ENCODE measurements around the gene DENND2C. TPM values are rescaled to one million over a fixed set of nuclear protein-coding genes. Genes with fewer than 3 reads are reported as not detected.

DENND2C gene
- total and polyA plus RNA-seq, 2 donors from 2014 or later = 0.88 to 2.5 TPM

DNA sequence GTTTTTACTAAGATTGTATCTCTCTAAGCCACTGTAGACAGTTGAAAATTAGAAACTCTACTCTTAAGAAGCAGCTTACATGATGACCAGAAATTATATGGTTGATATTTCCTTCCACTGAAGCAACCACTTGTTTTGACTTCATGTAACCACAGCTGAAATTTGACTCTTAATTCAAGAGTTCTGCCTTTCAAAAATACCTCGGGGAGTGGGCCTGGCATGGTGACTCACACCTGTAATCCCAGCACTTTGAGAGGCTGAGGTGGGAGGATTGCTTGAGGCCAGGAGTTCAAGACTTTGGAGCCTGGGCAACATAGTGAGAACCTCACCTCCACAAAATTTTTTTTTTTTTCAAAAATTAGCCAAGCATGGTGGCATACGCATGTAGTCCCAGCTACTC lies 21.2 kb upstream of the DENND2C start:
- H3K27me3 ChIP-seq (ENCODE audit: control insufficient read depth, insufficient read depth, low read length) = no peaks in the 10 kb centered on the region
- no peak for FAIRE-seq
- TF ChIP-seq, protein P1, sequence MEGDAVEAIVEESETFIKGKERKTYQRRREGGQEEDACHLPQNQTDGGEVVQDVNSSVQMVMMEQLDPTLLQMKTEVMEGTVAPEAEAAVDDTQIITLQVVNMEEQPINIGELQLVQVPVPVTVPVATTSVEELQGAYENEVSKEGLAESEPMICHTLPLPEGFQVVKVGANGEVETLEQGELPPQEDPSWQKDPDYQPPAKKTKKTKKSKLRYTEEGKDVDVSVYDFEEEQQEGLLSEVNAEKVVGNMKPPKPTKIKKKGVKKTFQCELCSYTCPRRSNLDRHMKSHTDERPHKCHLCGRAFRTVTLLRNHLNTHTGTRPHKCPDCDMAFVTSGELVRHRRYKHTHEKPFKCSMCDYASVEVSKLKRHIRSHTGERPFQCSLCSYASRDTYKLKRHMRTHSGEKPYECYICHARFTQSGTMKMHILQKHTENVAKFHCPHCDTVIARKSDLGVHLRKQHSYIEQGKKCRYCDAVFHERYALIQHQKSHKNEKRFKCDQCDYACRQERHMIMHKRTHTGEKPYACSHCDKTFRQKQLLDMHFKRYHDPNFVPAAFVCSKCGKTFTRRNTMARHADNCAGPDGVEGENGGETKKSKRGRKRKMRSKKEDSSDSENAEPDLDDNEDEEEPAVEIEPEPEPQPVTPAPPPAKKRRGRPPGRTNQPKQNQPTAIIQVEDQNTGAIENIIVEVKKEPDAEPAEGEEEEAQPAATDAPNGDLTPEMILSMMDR (IDR thresholded peaks at IDR 0.05; ENCODE audit: borderline replicate concordance, extremely low read depth, insufficient read depth) = no peak
- H3K4me3 ChIP-seq (ENCODE audit: low read length in 3 of 3) = no peak overlapping the region
- H3K9ac ChIP-seq (ENCODE audit: low read length in 3 of 3) = no peak overlapping the region
- H3K36me3 ChIP-seq (ENCODE audit: control insufficient read depth in 2 of 3, insufficient read depth in 3 of 3, low read length in 3 of 3) = no peaks in the 10 kb centered on the region
- intact Hi-C loops (cut with DNase I) = no loop called here
- H3K9me3 ChIP-seq (ENCODE audit: control insufficient read depth in 2 of 3, insufficient read depth in 1 of 3, low read length in 3 of 3) = no peaks in the 10 kb centered on the region
- H3K4me1 ChIP-seq (ENCODE audit: control insufficient read depth in 2 of 3, insufficient read depth in 2 of 3, low read depth in 1 of 3, low read length in 3 of 3) = no peaks in the 10 kb centered on the region
- H3K27ac ChIP-seq (ENCODE audit: low read depth in 2 of 2, low read length in 2 of 2) = no peak overlapping the region
- DNase-seq = no peak

DNA sequence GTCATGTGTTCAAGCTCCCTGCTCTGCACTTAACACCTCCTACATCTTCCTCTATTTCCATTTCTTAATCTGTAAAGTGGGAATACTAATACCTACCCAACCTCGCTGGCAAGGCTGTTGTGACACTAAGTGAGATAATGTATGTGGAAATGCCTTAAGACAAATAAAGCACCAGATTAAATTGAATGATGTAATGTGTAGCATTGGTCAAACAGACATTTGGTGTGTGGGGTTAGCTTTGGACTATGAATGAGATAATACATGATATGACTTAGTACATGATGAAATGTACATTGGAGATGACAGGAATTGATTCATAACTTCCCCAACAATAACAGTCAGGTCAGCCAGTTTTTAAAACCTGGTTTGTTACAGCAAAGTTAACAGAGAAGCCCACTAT lies 20.3 kb upstream of the DENND2C start:
- TF ChIP-seq, protein P1 (IDR thresholded peaks at IDR 0.05; ENCODE audit: borderline replicate concordance, extremely low read depth, insufficient read depth) = no peak
- FAIRE-seq = no peak
- Histone ChIP-seq H3K4me1 (ENCODE audit: control insufficient read depth in 2 of 3, insufficient read depth in 2 of 3, low read depth in 1 of 3, low read length in 3 of 3) (no peaks in the 10 kb centered on the region), H3K27ac (ENCODE audit: low read depth in 2 of 2, low read length in 2 of 2) (no peak overlapping the region), H3K36me3 (ENCODE audit: control insufficient read depth in 2 of 3, insufficient read depth in 3 of 3, low read length in 3 of 3) (no peaks in the 10 kb centered on the region), H3K9me3 (ENCODE audit: control insufficient read depth in 2 of 3, insufficient read depth in 1 of 3, low read length in 3 of 3) (no peaks in the 10 kb centered on the region), H3K27me3 (ENCODE audit: control insufficient read depth, insufficient read depth, low read length) (no peaks in the 10 kb centered on the region), H3K9ac (ENCODE audit: low read length in 3 of 3) (no peak overlapping the region), H3K4me3 (ENCODE audit: low read length in 3 of 3) (no peak overlapping the region)
- intact Hi-C loops (cut with DNase I) = no loop called here
- DNase-seq = no peak

DNA sequence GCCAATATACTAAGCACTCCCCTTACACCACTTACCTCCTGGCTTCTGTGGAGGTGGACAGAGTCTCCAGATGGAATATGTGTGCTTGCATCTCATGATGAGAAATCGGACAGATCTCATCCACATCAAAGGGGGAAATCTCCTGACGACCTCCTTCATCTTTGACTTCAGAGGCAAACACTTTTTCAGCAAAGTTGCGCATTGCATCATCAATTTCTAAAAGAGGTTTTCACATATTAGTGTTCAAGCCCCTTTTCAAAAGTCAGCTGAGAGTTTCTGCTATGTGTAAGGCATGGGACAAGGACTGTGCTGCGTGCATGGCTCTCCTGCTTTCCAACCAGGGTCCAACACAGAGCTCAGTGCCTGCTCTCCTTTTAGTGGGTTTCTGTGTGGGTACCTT lies 18.7 kb upstream of the DENND2C start:
- H3K9ac ChIP-seq (ENCODE audit: low read length in 3 of 3) = no peak overlapping the region
- H3K36me3 ChIP-seq (ENCODE audit: control insufficient read depth in 2 of 3, insufficient read depth in 3 of 3, low read length in 3 of 3) = no peaks in the 10 kb centered on the region
- TF ChIP-seq, protein P1 (IDR thresholded peaks at IDR 0.05; ENCODE audit: borderline replicate concordance, extremely low read depth, insufficient read depth) = no peak
- no peaks in the 10 kb centered on the region for H3K9me3 ChIP-seq (ENCODE audit: control insufficient read depth in 2 of 3, insufficient read depth in 1 of 3, low read length in 3 of 3)
- H3K4me3 ChIP-seq (ENCODE audit: low read length in 3 of 3) = no peak overlapping the region
- no peak for DNase-seq
- no peaks in the 10 kb centered on the region for H3K27me3 ChIP-seq (ENCODE audit: control insufficient read depth, insufficient read depth, low read length)
- no peaks in the 10 kb centered on the region for H3K4me1 ChIP-seq (ENCODE audit: control insufficient read depth in 2 of 3, insufficient read depth in 2 of 3, low read depth in 1 of 3, low read length in 3 of 3)
- H3K27ac ChIP-seq (ENCODE audit: low read depth in 2 of 2, low read length in 2 of 2) = no peak overlapping the region
- FAIRE-seq = no peak
- intact Hi-C loops (cut with DNase I) = no loop called here

- Histone ChIP-seq H3K9ac (ENCODE audit: low read length in 3 of 3) (no peak overlapping the region), H3K4me1 (ENCODE audit: control insufficient read depth in 2 of 3, insufficient read depth in 2 of 3, low read depth in 1 of 3, low read length in 3 of 3) (no peaks in the 10 kb centered on the region), H3K36me3 (ENCODE audit: control insufficient read depth in 2 of 3, insufficient read depth in 3 of 3, low read length in 3 of 3) (no peaks in the 10 kb centered on the region), H3K9me3 (ENCODE audit: control insufficient read depth in 2 of 3, insufficient read depth in 1 of 3, low read length in 3 of 3) (no peaks in the 10 kb centered on the region), H3K27me3 (ENCODE audit: control insufficient read depth, insufficient read depth, low read length) (no peaks in the 10 kb centered on the region), H3K27ac (ENCODE audit: low read depth in 2 of 2, low read length in 2 of 2) (no peak overlapping the region), H3K4me3 (ENCODE audit: low read length in 3 of 3) (no peak overlapping the region)
- TF ChIP-seq, protein P1 (IDR thresholded peaks at IDR 0.05; ENCODE audit: borderline replicate concordance, extremely low read depth, insufficient read depth) = no peak
- FAIRE-seq = no peak
- intact Hi-C loops (cut with DNase I) = no loop called here
- peak in 1 of 5 donors; percentile 2 for DNase-seq
Observed at GRCh38 chr1:114685851-114686250, 16.0 kb upstream of the DENND2C start.
